ENCODE data around the gene MANBA. TPM values are rescaled to one million over a fixed set of nuclear protein-coding genes. Genes with fewer than 3 reads are reported as not detected.

The MANBA gene
- total RNA-seq, 1 experiment from 2014 or later: 21.4 TPM

- Mint-ChIP-seq H3K9me3 (no peaks in the 10 kb centered on the region; a peak in 2 of 5 replicates), H3K4me3 (no peak overlapping the region; a peak in 1 of 5 replicates), H3K27ac (no peak overlapping the region), H3K4me1 (peaks cover 8 to 20% of the 10 kb centered on the region in 2 experiments), H3K27me3 (ENCODE audit: low read depth) (no peaks in the 10 kb centered on the region), H3K36me3 (ENCODE audit: insufficient read depth in 1 of 3, low read depth in 3 of 3) (no peaks in the 10 kb centered on the region)
- no peak overlapping the region for H3K14ac ChIP-seq (ENCODE audit: insufficient read depth, low read length)
- no peak overlapping the region for H3K4me2 ChIP-seq (ENCODE audit: insufficient read depth, insufficient read length, low read length)
- no peak overlapping the region for H3K18ac ChIP-seq (ENCODE audit: insufficient read length, low read depth, low read length)
- no peak overlapping the region for H2AFZ ChIP-seq (ENCODE audit: low read length)
- WGBS (ENCODE audit: extremely low coverage, insufficient read length, low lambda C conversion rate): 100% methylated on average over 1 of the region's 3 CpGs
- H2BK12ac ChIP-seq (ENCODE audit: insufficient read length, low read depth, low read length): no peak overlapping the region
- no peaks in the 10 kb centered on the region for H3K79me2 ChIP-seq (ENCODE audit: insufficient read depth, low read length)
- H4K91ac ChIP-seq (ENCODE audit: insufficient read length, low read depth, low read length): no peak overlapping the region
- H3K27me3 ChIP-seq (ENCODE audit: insufficient read depth, low read length): no peaks in the 10 kb centered on the region
- H2BK15ac ChIP-seq (ENCODE audit: low read depth, low read length): no peak overlapping the region
- H3K27ac ChIP-seq (ENCODE audit: insufficient read length, low read depth, low read length): no peak overlapping the region
- no peaks in the 10 kb centered on the region for H3K4me1 ChIP-seq (ENCODE audit: insufficient read depth, low read length)
- no peaks in the 10 kb centered on the region for H3K9me3 ChIP-seq (ENCODE audit: control insufficient read depth, low read depth, low read length)
- H3K23ac ChIP-seq (ENCODE audit: insufficient read length, low read depth, low read length): no peak overlapping the region
- H4K8ac ChIP-seq (replicated peaks; ENCODE audit: insufficient read length, low read depth, low read length): no peak overlapping the region
- H3K79me1 ChIP-seq (ENCODE audit: insufficient read depth, low read depth, low read length, poor library complexity, severe bottlenecking): no peaks in the 10 kb centered on the region
- H3K23me2 ChIP-seq (ENCODE audit: insufficient read length, low read depth, low read length, poor library complexity, severe bottlenecking): no peaks in the 10 kb centered on the region
- no peak overlapping the region for H3K4ac ChIP-seq (ENCODE audit: low read depth, low read length)
- no peak overlapping the region for H3T11ph ChIP-seq (ENCODE audit: low read length)
- TF ChIP-seq CTCF (conservative IDR thresholded peaks at IDR 0.05): peak; percentile 58
- H2BK5ac ChIP-seq (ENCODE audit: insufficient read length, low read length): no peak overlapping the region
- no peak overlapping the region for H2AK5ac ChIP-seq (ENCODE audit: insufficient read length, low read length)
- no peaks in the 10 kb centered on the region for H4K20me1 ChIP-seq (ENCODE audit: control insufficient read depth, insufficient read depth, insufficient read length)
- H2BK120ac ChIP-seq (ENCODE audit: low read depth, low read length, poor library complexity, severe bottlenecking): no peak overlapping the region
- H3K56ac ChIP-seq (ENCODE audit: insufficient read length, low read depth, low read length): no peak overlapping the region
- peak; percentile 64 for DNase-seq
- H4K5ac ChIP-seq (ENCODE audit: insufficient read length, low read depth, low read length): no peak overlapping the region
- H3K9ac ChIP-seq (ENCODE audit: extremely low read depth, insufficient read length, low read length): no peak overlapping the region
- no peak overlapping the region for H2BK20ac ChIP-seq (ENCODE audit: low read depth, low read length, poor library complexity, severe bottlenecking)
Observed at GRCh38 chr4:102625232-102625930, 135.4 kb downstream of the MANBA start.
